A549 (cell line): ENCODE results near the gene PPP2R5B.

Source experiments
- CEBPB ChIP-seq, 2 experiments: fragments of >200 bp in 1 of 2; sonication (Bioruptor Twin) in 1 of 2; formaldehyde crosslinking in 1 of 2; IDR thresholded peaks; 2 replicates each; pipeline ENCODE4 v1.6.1; 2012 to 2016
- EP300 ChIP-seq, 2 experiments: fragments of >200 bp; sonication (Bioruptor Twin); formaldehyde crosslinking; IDR thresholded peaks; 2 replicates in 1 of 2; 3 replicates in 1 of 2; pipeline ENCODE4 v1.6.1; 2016 to 2017
- ESRRA ChIP-seq: fragments of 150-350 bp; IDR thresholded peaks from 2 replicates; pipeline ENCODE4 v1.6.1; 2014; ENCODE audit warnings: mild to moderate bottlenecking, low read length, borderline replicate concordance
- JUNB ChIP-seq: fragments of >200 bp; sonication (Bioruptor Twin); formaldehyde crosslinking; IDR thresholded peaks from 2 replicates; pipeline ENCODE4 v1.6.1; 2016
- MAZ ChIP-seq: fragments of 150-350 bp; IDR thresholded peaks from 2 replicates; pipeline ENCODE4 v1.6.1; 2014; ENCODE audit warnings: antibody characterized with exemption, low read depth, low read length, borderline replicate concordance
- TP53 ChIP-seq: fragments of 250-450 bp; sonication (Bioruptor Pico); IDR thresholded peaks from 2 replicates; pipeline ENCODE4 v1.5.0; 2021; ENCODE audit warnings: mild to moderate bottlenecking, moderate library complexity
- TF ChIP-seq, protein P1 (sequence below): fragments of 450-650 bp; IDR thresholded peaks from 2 replicates; pipeline ENCODE4 v1.6.1; 2014; ENCODE audit warnings: antibody characterized with exemption
- TF ChIP-seq, protein P2 (sequence below): IDR thresholded peaks from 2 replicates; pipeline ENCODE4 v1.6.1; 2012
- TF ChIP-seq, protein P3 (sequence below): fragments of >200 bp; sonication (Bioruptor Twin); formaldehyde crosslinking; IDR thresholded peaks from 3 replicates; pipeline ENCODE4 v1.5.1; 2016

DNA sequence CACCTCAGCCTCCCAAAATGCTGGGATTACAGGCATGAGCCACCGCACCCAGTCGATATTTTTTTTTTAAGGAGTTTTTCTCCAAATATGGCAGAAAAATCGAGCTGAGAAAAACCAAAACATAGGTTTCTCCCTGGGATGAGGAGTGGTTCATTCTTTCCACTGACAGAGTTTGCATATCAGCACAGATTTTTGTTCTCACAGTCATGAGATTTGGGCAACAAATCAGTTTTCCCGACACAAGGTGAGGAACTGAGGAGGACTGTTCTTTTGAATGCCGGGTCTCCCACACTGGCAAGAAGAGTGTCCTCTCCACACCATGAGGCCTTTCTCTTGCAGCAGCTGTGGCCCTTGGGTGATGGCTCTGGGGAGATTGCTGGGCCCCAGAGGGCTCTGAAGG, 42.2 kb upstream of the PPP2R5B start:
- TF ChIP-seq, protein P1, sequence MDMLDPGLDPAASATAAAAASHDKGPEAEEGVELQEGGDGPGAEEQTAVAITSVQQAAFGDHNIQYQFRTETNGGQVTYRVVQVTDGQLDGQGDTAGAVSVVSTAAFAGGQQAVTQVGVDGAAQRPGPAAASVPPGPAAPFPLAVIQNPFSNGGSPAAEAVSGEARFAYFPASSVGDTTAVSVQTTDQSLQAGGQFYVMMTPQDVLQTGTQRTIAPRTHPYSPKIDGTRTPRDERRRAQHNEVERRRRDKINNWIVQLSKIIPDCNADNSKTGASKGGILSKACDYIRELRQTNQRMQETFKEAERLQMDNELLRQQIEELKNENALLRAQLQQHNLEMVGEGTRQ: no peak
- TF ChIP-seq, protein P2, sequence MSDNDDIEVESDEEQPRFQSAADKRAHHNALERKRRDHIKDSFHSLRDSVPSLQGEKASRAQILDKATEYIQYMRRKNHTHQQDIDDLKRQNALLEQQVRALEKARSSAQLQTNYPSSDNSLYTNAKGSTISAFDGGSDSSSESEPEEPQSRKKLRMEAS: no peak
- TF ChIP-seq TP53 (CRISPR knock-in tag) (no peak), CEBPB (IDR thresholded peaks at IDR 0.05) (no peak), MAZ (no peak), JUNB (no peak), ESRRA (no peak), EP300 (IDR thresholded peaks at IDR 0.05) (no peak)
- TF ChIP-seq, protein P3, sequence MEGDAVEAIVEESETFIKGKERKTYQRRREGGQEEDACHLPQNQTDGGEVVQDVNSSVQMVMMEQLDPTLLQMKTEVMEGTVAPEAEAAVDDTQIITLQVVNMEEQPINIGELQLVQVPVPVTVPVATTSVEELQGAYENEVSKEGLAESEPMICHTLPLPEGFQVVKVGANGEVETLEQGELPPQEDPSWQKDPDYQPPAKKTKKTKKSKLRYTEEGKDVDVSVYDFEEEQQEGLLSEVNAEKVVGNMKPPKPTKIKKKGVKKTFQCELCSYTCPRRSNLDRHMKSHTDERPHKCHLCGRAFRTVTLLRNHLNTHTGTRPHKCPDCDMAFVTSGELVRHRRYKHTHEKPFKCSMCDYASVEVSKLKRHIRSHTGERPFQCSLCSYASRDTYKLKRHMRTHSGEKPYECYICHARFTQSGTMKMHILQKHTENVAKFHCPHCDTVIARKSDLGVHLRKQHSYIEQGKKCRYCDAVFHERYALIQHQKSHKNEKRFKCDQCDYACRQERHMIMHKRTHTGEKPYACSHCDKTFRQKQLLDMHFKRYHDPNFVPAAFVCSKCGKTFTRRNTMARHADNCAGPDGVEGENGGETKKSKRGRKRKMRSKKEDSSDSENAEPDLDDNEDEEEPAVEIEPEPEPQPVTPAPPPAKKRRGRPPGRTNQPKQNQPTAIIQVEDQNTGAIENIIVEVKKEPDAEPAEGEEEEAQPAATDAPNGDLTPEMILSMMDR: no peak
